ENCODE measurements around the gene TSEN2. TPM values are rescaled to one million over a fixed set of nuclear protein-coding genes. Genes with fewer than 3 reads are reported as not detected.

TSEN2 gene
- total RNA-seq, 2 experiments from 2014 or later = 10.9 to 11.1 TPM

GRCh38 chr3:12487786-12488185 lies 3.5 kb downstream of the TSEN2 start:
- Mint-ChIP-seq H3K27ac (no peak overlapping the region), H3K9me3 (no peaks in the 10 kb centered on the region), H3K4me3 (no peak overlapping the region), H3K4me1 (peaks cover 25% of the 10 kb centered on the region), H3K36me3 (peaks cover 2% of the 10 kb centered on the region), H3K27me3 (no peaks in the 10 kb centered on the region)
- ATAC-seq (ENCODE audit: low read depth) (no peak), DNase-seq (no peak)
- POLR2A ChIA-PET = no interaction called here

GRCh38 chr3:12489368-12489767 lies 5.1 kb downstream of the TSEN2 start:
- Mint-ChIP-seq H3K27ac (no peak overlapping the region), H3K4me1 (peaks cover 13% of the 10 kb centered on the region), H3K27me3 (no peaks in the 10 kb centered on the region), H3K4me3 (no peak overlapping the region), H3K36me3 (peaks cover 5% of the 10 kb centered on the region), H3K9me3 (no peaks in the 10 kb centered on the region)
- DNase-seq (no peak), ATAC-seq (ENCODE audit: low read depth) (no peak)
- POLR2A ChIA-PET = no interaction called here

DNA sequence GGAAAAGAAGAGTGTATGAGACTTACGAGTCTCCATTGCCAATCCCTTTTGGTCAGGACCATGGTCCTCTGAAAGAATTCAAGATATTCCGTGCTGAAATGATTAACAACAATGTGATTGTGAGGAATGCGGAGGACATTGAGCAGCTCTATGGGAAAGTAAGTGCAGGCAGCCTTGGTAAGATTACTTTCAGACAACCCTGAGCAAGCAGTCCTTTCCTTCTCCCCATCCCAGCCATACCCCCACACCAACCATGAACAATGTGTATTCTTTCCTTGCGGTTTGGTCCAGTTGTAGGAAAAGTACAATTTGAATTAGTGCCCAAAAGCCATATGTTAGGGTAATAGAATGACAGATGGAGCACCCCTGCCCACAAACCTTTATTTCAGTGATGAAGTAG lies 5.6 kb downstream of the TSEN2 start:
- Mint-ChIP-seq H3K9me3 (no peaks in the 10 kb centered on the region), H3K27me3 (no peaks in the 10 kb centered on the region), H3K36me3 (peaks cover 5% of the 10 kb centered on the region), H3K27ac (no peak overlapping the region), H3K4me3 (no peak overlapping the region), H3K4me1 (peaks cover 13% of the 10 kb centered on the region)
- no peak for ATAC-seq (ENCODE audit: low read depth)
- POLR2A ChIA-PET = no interaction called here
- DNase-seq = no peak

DNA sequence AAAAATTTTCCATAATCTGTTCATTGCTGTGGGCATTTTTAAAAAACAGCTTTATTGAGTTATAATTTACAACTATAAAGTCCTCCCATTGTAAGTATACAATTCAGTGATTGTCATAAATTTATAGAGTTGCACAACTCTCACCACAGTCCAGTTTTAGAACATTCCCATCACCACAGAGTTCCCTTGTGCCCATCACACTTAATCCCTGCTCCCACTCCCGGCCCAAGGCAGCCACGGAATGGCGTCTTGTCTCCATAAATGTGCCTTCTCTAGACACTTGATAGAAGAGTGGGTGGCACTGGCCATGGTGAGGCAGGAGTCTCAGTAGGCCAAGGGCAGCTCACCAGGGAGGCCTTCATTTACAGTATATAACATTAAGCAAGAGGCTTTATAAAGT lies 6.3 kb downstream of the TSEN2 start:
- Mint-ChIP-seq H3K9me3 (no peaks in the 10 kb centered on the region), H3K27ac (no peak overlapping the region), H3K36me3 (peaks cover 5% of the 10 kb centered on the region), H3K4me3 (no peak overlapping the region), H3K4me1 (peaks cover 7% of the 10 kb centered on the region), H3K27me3 (no peaks in the 10 kb centered on the region)
- DNase-seq (no peak), ATAC-seq (ENCODE audit: low read depth) (no peak)
- POLR2A ChIA-PET = no interaction called here

DNA sequence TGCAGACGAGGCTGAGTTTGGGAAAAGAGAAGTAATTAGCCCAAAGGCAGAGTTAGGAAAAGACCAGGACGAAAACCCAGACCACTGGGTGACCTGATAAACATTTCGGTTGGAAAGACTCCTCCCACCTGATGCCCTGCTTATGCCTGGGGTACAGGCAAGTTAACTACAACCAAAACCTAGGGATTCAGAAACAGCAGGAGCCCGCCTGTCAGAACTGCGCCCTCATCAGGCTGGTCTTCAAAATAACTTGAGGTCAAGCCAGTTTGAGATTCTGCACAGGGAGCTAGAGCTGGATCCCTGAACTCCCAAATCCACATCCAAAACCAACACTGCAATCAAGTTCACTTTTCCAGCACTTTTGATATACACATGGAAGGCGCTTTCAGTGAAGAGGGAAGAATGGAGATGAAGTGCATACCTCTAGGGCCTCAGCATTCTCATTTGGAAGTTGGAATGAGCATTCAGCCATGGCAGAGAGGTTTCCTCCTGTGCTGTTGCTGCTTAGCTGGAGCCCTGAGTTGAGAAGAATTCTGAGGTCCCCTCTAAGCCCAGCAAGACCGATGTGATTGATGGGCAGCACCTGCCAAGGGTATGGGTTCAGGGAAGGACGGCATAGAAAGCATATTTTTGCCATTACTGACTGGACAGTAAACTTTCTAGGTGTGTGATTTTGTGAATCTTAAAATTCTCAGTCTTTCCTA lies 11.6 kb downstream of the TSEN2 start:
- H3K36me3 Mint-ChIP-seq = peaks cover 6% of the 10 kb centered on the region
- no peaks in the 10 kb centered on the region for H3K4me1 Mint-ChIP-seq
- POLR2A ChIA-PET = interaction anchor here (1.4 kb wide), 1 partner anchor 12 kb away, joined by 5 read pairs; the partner anchor contains the start of gene TSEN2

DNA sequence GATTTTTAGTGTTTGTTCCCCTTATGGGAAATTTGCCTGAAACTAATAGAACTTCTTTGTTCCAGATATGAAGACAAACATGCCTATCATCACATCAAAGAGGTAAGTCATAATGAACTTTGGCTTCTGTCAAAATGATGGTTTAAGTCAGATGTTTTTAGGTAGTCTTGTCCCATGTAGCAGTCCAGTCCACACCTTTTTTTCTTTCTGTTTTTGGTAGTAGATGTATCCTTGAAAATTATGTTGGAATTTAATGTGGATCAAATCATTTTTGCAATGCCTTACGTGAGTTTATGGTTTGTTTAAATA lies 12.1 kb downstream of the TSEN2 start:
- POLR2A ChIA-PET = no interaction called here
- ATAC-seq (ENCODE audit: low read depth) (no peak), DNase-seq (no peak)
- no peak overlapping the region for H3K4me3 Mint-ChIP-seq
- peaks cover 7% of the 10 kb centered on the region for H3K36me3 Mint-ChIP-seq
- H3K4me1 Mint-ChIP-seq = no peaks in the 10 kb centered on the region
- H3K27me3 Mint-ChIP-seq = no peaks in the 10 kb centered on the region
- H3K27ac Mint-ChIP-seq = no peak overlapping the region
- H3K9me3 Mint-ChIP-seq = no peaks in the 10 kb centered on the region

More for the DNA sequence above, 11.6 kb downstream of the TSEN2 start:
- Mint-ChIP-seq H3K9me3 (no peaks in the 10 kb centered on the region), H3K27ac (no peak overlapping the region), H3K27me3 (no peaks in the 10 kb centered on the region), H3K4me3 (no peak overlapping the region)
- DNase-seq (no peak), ATAC-seq (ENCODE audit: low read depth) (no peak)

DNA sequence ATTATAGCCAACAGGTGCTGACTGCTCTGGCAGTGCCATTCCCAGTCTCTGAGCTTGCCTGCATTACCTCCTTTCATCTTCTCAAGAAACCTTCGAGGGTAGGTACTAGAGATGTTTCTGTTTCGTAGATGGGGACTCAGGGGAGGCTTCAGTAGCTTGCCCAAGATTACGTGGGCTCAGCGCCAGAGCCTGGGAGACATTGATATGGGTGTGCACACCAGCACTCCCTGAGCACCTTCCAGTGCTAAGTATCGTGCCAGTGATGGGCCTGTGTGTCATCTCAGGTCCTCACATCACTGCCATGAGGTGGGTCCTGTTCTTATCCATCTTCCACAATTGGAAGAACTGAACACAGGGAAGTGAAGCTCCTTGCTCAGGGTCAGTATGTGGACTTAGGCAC lies 15.2 kb downstream of the TSEN2 start:
- ATAC-seq (ENCODE audit: low read depth) (no peak), DNase-seq (no peak)
- POLR2A ChIA-PET = no interaction called here
- no peaks in the 10 kb centered on the region for H3K9me3 Mint-ChIP-seq
- no peak overlapping the region for H3K4me3 Mint-ChIP-seq
- peaks cover 11% of the 10 kb centered on the region for H3K36me3 Mint-ChIP-seq
- no peak overlapping the region for H3K27ac Mint-ChIP-seq
- no peaks in the 10 kb centered on the region for H3K4me1 Mint-ChIP-seq
- H3K27me3 Mint-ChIP-seq = no peaks in the 10 kb centered on the region

GRCh38 chr3:12501360-12502020 lies 17.2 kb downstream of the TSEN2 start:
- no peak for ATAC-seq (ENCODE audit: low read depth)
- no peak for DNase-seq
- Mint-ChIP-seq H3K36me3 (peaks cover 16% of the 10 kb centered on the region), H3K27me3 (no peaks in the 10 kb centered on the region), H3K27ac (no peak overlapping the region), H3K4me3 (no peak overlapping the region), H3K4me1 (no peaks in the 10 kb centered on the region), H3K9me3 (no peaks in the 10 kb centered on the region)
- POLR2A ChIA-PET = no interaction called here

DNA sequence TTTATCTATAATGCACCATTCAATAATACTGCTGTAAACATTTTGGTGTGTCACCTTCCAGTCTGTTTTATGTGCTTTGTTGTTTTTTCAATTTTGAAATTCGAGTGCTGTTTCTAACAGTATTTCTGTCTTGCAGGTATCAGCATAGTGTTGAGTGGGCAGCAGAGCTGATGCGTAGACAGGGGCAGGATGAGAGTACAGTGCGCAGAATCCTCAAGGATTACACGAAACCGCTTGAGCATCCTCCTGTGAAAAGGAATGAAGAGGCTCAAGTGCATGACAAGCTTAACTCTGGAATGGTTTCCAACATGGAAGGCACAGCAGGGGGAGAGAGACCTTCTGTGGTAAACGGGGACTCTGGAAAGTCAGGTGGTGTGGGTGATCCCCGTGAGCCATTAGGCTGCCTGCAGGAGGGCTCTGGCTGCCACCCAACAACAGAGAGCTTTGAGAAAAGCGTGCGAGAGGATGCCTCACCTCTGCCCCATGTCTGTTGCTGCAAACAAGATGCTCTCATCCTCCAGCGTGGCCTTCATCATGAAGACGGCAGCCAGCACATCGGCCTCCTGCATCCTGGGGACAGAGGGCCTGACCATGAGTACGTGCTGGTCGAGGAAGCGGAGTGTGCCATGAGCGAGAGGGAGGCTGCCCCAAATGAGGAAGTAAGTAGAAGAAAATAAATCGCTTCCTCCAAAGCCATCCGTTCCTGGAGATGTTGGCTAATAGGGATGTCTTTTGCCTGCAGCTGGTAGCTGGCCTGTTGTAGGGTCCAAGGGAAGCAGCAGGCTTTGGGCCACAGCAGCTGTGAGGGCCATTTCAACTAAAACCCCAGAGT lies 19.1 kb downstream of the TSEN2 start:
- Mint-ChIP-seq H3K4me1 (no peaks in the 10 kb centered on the region), H3K27me3 (no peaks in the 10 kb centered on the region), H3K36me3 (peaks cover 15% of the 10 kb centered on the region), H3K9me3 (no peaks in the 10 kb centered on the region), H3K4me3 (no peak overlapping the region), H3K27ac (no peak overlapping the region)
- ATAC-seq (ENCODE audit: low read depth) (no peak), DNase-seq (no peak)
- POLR2A ChIA-PET = no interaction called here

GRCh38 chr3:12506201-12506709 lies 22.0 kb downstream of the TSEN2 start:
- no peaks in the 10 kb centered on the region for H3K9me3 Mint-ChIP-seq
- DNase-seq (no peak), ATAC-seq (ENCODE audit: low read depth) (no peak)
- H3K27me3 Mint-ChIP-seq = no peaks in the 10 kb centered on the region
- H3K27ac Mint-ChIP-seq = no peak overlapping the region
- H3K36me3 Mint-ChIP-seq = peaks cover 14% of the 10 kb centered on the region
- H3K4me1 Mint-ChIP-seq = no peaks in the 10 kb centered on the region
- POLR2A ChIA-PET = interaction anchor here (0.7 kb wide), 2 partner anchors 21 to 297 kb away, joined by 5 to 6 read pairs; no protein-coding TSS in a partner anchor
- H3K4me3 Mint-ChIP-seq = no peak overlapping the region

DNA sequence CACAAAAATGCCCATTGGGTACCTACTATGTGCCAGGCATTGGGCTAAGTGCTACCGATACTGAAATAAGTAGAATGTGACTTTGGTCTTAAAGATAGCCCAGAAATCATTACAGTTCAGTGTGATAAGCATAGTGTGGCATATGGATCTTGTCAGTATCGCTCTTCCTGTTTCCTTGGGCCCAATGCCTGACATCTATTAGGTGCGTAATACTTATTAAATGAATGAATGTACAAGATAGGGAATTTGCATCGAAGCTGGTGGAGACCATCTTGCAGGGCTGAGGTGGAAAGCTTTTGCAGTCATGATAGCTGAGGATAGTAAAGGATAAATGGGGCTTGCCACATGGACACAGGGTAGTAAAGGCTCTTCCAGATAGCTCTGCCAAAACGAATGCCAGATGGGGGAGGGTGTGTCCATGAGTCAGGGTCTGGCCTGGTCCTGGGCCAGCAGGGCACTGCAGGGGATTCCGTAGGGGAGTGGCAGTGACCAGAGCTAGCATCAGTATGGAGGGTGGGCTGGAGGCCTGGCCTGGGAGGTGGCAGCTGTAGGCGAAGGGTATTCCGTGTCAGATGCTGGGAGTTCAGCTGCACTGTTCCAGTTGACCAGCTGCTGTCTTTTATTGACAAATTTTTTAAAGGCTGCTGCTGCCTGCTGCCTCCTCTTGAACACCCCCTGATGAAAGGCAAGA lies 23.5 kb downstream of the TSEN2 start:
- H3K27ac Mint-ChIP-seq = no peak overlapping the region
- DNase-seq = no peak
- H3K4me3 Mint-ChIP-seq = no peak overlapping the region

DNA sequence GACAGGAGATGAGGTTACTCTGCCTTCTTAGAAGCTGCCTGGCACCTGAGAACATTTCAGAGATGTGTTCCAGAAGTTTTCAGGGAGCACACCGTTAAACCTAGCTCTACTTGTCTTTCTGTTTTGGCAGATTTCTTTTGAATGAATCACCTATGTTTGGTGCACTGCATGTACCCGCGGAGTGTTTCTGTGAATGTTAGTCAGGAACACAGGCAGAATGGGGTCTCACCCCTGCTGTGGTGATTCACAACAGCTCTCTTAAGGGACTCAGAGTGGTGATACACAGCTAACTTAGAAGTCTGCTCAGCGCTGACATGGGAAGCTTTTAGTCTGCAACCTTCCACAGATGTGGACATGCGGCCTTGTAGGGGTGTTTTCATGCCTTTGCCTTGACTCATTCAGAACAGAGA lies 24.0 kb downstream of the TSEN2 start:
- no peak for ATAC-seq (ENCODE audit: low read depth)
- H3K4me1 Mint-ChIP-seq = no peaks in the 10 kb centered on the region
- H3K27me3 Mint-ChIP-seq = no peaks in the 10 kb centered on the region
- DNase-seq = no peak
- no peaks in the 10 kb centered on the region for H3K9me3 Mint-ChIP-seq
- POLR2A ChIA-PET = interaction anchor here (1.2 kb wide), 1 partner anchor 24 kb away, joined by 4 read pairs; the partner anchor contains the start of gene TSEN2
- H3K4me3 Mint-ChIP-seq = no peak overlapping the region
- peaks cover 11% of the 10 kb centered on the region for H3K36me3 Mint-ChIP-seq
- no peak overlapping the region for H3K27ac Mint-ChIP-seq

More for the DNA sequence above, 23.5 kb downstream of the TSEN2 start:
- H3K36me3 Mint-ChIP-seq = peaks cover 14% of the 10 kb centered on the region
- H3K9me3 Mint-ChIP-seq = no peaks in the 10 kb centered on the region
- POLR2A ChIA-PET = interaction anchor here (1.2 kb wide), 1 partner anchor 24 kb away, joined by 4 read pairs; the partner anchor contains the start of gene TSEN2
- no peaks in the 10 kb centered on the region for H3K27me3 Mint-ChIP-seq
- no peaks in the 10 kb centered on the region for H3K4me1 Mint-ChIP-seq
- no peak for ATAC-seq (ENCODE audit: low read depth)

DNA sequence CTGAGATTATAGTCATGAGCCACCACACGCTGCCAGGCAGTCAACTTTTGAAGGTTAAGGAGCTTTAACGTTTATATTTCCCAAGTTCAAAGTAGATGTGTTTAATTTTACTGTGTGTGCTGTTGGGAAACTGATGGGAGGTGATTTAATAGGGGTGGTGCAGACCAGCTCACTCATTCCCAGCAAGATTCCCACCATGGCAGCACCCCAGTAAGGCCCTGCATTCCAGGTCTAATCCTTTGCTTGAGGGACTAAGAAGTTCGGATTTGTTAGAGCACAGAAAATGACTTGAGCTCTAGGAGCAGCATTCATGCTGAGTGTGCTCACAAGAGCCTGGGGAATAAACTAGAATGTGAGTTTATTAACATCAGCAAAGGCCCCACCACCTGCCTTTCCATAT lies 25.2 kb downstream of the TSEN2 start:
- Mint-ChIP-seq H3K27ac (no peak overlapping the region), H3K27me3 (no peaks in the 10 kb centered on the region), H3K4me3 (no peak overlapping the region), H3K4me1 (no peaks in the 10 kb centered on the region), H3K9me3 (no peaks in the 10 kb centered on the region), H3K36me3 (peaks cover 6% of the 10 kb centered on the region)
- DNase-seq = no peak
- no peak for ATAC-seq (ENCODE audit: low read depth)
- POLR2A ChIA-PET = no interaction called here

All from activated naive CD8-positive, alpha-beta T cell treated with anti-CD3 and anti-CD28 coated beads, Interleukin-2, amount 10 ng/mL, durations not matched to agents 7 days and 5 days (primary cell).